RKO (cell line): ENCODE data around the gene RNU7-1.
A peak's percentile ranks its signal among the peaks of the same experiment; 100 is the strongest.
"Not testable (repeated sequence)": the region's sequence is repeated elsewhere in the genome, so short reads cannot be mapped to it uniquely, and the experiment has no call there.

Experiments
- DNase-seq: peaks from one replicate; pipeline ENCODE4 v3.0.0-alpha.2; 2016; ENCODE audit warnings: low spot score

The RNU7-1 gene

DNA sequence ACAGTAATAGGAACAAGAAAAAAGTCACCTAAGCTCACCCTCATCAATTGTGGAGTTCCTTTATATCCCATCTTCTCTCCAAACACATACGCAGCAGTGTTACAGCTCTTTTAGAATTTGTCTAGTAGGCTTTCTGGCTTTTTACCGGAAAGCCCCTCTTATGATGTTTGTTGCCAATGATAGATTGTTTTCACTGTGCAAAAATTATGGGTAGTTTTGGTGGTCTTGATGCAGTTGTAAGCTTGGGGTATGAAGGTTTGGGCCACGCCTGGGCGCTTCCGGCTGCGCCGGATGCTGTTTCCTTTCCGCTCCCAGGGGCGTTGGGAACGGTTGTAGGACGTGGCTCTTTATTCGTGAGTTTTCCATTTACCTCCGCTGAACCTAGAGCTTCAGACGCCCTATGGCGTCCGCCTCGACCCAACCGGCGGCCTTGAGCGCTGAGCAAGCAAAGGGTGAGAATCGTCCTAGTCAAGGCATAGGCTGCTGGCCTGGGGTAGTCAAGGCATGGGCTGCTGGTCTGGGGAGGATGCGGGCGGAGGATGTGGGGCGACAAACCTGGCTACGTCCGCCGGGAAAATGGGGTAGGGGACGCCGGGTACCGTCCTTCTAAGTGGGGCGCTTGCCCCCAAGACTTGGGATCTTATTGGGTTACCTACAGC, at the start of gene RNU7-1, which contains the start of gene C12orf57:
Gene RNU7-1 (plus strand): TSS at position 95 of the 659 bp plus-strand sequence.
Gene C12orf57 (plus strand): TSS at position 301 of the 659 bp plus-strand sequence. CDS start 100 bp downstream, at position 401.
- DNase-seq: peak; percentile 97

GRCh38 chr12:6894321-6894720, 49.3 kb upstream of the RNU7-1 start:
- DNase-seq: no peak

DNA sequence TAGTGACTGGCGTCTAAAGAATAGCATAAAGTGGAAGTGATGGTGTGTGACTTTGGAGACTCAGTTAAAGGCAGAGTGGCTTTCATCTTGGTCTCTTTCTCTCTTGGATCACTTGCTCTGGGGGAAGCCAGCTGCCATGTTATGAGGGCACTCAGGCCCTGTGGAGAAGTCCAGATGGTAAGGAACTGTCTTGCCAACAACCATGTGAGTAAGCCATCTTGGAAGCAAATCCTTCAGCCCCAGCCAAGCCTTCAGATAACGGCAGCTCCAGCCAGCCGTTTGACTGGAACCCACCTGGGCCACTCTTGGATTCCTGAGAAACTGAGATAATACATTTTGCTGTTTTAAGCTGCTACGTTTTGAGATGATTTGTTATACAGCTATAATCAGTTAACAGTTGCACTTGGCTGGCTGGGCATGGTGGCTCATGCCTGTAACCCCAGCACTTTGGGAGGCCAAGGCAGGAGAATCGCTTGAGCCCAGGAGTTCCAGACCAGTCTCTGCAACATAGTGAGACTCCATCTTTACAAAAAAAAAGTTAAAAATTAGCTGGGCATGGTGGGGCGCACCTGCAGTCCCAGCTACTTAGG, 46.7 kb upstream of the RNU7-1 start:
- no peak for DNase-seq

DNA sequence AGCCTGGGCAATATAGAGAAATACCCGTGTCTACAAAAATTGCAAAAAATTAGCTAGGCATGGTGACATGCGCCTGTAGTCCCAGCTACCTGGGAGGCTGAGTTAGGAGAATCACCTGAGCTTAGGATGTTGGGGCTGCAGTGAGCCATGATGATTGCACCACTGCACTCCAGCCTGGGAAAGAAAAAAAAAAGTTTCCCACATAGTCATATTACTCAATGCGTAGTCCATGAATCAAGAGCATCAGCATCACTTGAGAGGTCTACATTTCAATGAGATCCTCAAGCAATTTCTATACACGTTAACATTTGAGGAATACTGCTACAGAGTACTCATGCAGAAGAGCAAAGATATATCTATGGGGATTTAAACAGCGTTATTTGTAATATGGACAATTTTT, 44.2 kb upstream of the RNU7-1 start:
- no peak for DNase-seq

DNA sequence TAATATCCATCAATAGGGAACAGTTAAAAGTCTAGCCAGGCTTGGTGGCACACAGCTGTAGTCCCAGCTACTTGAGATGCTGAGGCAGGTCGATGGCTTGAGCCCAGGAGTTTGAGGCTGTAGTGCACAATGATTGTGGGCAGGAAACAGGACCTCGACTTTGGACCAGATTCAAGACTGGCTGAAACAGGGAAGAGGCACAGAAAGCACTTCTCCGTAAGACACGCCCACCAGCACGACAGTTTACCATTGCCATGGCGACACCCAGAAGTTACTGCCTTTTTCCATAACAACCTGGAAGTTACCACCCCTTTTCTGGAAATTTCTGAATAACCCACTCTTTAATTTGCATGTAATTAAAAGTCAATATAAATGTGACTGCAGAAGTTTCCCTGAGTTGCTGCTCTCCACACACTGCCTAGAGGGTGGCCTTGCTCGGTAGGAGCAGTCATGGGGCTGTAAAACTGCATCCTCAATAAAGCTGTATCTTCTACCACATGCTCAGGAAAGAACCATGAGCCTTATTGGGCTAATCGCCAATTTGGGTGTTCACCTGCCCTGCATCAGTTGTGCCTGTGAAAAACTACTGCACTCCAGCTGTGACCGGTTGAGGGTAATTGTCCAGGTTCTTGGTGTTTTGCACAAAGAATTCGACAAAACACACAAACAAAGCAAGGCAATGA, 43.6 kb upstream of the RNU7-1 start:
- no peak for DNase-seq

- DNase-seq: no peak
These were observed 41.2 kb upstream of the RNU7-1 start for GRCh38 chr12:6902448-6902847.

- DNase-seq: no peak
These were observed 39.9 kb upstream of the RNU7-1 start for GRCh38 chr12:6903722-6904121.

DNA sequence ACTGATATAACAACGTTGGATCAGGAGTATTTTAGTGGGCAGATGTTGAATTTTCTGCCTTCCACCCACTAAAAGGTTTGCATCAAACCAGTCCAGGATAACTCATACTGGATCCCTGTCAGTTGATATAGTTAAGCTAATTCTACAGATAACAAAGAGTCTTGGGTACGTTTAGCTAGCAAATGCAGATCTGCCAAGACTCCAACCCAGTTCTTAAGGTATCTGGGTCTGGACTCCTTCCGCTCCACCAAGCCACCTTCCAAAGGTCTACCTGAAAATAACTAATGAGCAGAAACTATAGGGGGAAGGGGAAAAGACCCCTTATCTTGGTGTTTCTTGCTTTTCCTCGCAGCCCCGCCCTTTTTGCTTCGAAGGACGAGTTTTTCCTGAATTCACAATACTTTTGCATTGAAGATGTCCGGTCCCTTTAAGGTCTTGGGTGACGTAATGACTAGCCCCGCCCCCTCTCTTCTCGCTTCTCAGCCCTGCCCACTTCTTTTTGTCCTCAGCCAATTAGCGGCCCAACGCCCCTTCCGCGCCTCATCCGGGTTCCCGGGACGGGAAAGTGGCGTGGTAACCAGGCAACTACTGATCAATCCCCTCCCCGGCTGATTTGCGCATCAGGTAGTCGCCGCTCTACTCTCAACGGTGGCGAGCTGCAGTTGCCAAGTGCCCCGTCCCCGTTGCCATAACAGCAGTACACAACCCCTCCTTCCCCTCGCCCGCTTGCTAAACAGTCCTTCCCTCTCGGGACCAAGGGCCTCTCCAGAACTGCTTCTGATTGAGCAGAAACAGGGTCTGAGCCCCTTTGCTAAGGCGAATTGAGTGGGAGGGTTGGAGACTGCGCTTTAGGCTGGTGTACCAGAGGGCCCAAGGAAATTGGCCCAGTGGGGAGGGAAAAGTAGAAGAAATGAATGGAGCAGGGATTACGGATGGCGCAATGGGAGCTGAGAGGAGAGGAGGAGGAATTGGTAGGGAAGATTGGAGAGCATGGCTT, 39.0 kb upstream of the RNU7-1 start, which contains the start of gene LRRC23:
Gene LRRC23 (plus strand): TSS at position 543 of the 997 bp plus-strand sequence. CDS start 812 bp downstream, outside the sequence.
- peak; percentile 95 for DNase-seq

- no peak for DNase-seq
These were observed 38.1 kb upstream of the RNU7-1 start for GRCh38 chr12:6905414-6906040.

DNA sequence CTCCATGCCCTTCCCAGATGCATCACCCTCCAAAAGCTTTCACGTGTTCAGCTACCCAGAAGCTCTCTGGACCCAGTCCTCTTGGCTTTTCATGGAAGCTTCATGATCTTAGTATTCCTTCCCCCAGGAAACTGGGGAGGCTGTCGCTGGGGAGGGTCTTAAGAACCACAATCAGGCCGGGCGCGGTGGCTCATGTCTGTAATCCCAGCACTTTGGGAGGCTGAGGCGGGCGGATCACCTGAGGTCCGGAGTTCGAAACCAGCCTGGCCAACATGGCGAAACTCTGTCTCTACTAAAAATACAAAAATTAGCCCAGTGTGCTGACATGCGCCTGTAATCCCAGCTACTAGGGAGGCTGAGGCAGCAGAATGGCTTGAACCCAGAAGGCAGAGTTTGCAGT, 35.5 kb upstream of the RNU7-1 start:
- DNase-seq: not testable (repeated sequence)

DNA sequence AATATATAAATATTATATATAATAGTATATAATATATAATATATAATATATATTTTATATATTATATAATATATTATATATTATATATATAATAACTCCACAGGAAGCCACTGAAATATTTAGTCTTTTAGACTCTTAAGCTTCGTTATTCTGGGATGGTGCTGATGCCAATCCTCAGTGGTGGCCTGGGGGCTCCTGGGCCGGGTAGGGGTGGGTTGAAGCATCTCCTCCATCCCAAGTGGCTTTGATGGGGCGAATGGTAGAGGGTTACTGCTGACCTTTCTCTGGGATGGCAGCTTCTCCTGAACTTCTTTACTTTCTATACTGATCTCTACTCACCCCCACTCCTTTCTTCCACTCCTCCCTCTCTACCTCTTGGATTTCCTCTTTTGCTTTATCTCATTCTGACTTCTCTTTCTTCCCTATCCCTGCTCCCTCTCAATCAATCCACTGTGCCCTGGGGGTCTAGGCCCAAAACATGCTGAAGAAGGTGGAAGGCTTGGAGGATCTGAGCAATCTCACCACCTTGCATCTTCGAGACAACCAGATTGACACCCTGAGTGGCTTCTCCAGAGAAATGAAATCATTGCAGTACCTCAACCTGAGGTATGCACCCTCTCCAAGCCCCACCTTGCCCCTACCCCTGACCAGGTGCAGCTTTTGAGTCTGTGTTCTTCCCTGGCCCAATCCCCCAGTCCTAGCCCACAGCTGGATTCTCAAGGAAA, 34.0 kb upstream of the RNU7-1 start:
- DNase-seq: no peak

- DNase-seq: no peak
These were observed 31.3 kb upstream of the RNU7-1 start for GRCh38 chr12:6912164-6912935.

- DNase-seq: peak; percentile 80
These were observed 29.2 kb upstream of the RNU7-1 start, which contains the start of gene ENO2 for GRCh38 chr12:6914246-6914946. ENO2 (plus strand) TSS chr12:6914580; CDS start chr12:6915833, 1,253 bp downstream.

- no peak for DNase-seq
These were observed 28.4 kb upstream of the RNU7-1 start for GRCh38 chr12:6914947-6915788.

DNA sequence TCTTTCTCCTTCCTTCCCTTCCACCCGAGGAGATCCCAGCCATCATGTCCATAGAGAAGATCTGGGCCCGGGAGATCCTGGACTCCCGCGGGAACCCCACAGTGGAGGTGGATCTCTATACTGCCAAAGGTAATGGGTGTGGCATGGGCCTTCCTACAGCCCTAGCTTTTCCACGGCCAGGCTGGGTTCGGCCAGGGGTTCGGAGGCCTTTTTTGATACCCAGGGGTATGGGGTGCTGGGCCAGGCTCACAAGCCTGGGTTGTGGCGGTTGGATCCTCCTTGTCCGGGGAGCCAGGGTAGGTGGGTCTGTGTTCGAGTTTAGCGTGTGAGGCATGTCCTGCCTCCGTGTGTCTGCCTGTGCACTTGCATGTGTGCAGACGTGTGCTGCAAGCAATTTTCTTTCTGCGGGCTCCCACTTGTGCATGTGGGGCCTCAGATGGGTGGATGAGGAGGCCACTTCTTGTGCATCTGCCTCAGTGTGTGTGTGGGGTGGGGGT, 27.8 kb upstream of the RNU7-1 start:
- no peak for DNase-seq

GRCh38 chr12:6916426-6917200, 27.0 kb upstream of the RNU7-1 start:
- no peak for DNase-seq
